GM06990 (cell line): ENCODE measurements around the gene PHACTR3.

ENCODE experiments used
- DNase-seq: peaks from one replicate; pipeline ENCODE4 v3.0.0-alpha.2; 2011; ENCODE audit not compliant: insufficient read length; ENCODE audit errors: extremely low read depth
- H3K27me3 ChIP-seq: replicated peaks from 2 replicates; pipeline ENCODE4 v1.6.0; 2011; ENCODE audit warnings: low read length; ENCODE audit not compliant: control insufficient read depth, insufficient read depth
- H3K36me3 ChIP-seq: 2 replicates; pipeline ENCODE4 v1.5.1; 2011; ENCODE audit warnings: low read length; ENCODE audit not compliant: control insufficient read depth, insufficient read depth
- H3K4me3 ChIP-seq: replicated peaks from 2 replicates; pipeline ENCODE4 v1.5.1; 2011; ENCODE audit warnings: low read depth, mild to moderate bottlenecking, control low read depth, low read length
- CTCF ChIP-seq: IDR thresholded peaks from 2 replicates; pipeline ENCODE4 v1.5.1; 2011; ENCODE audit warnings: low read length, control low read depth, mild to moderate bottlenecking, inconsistent platforms; ENCODE audit not compliant: insufficient read depth, poor library complexity, severe bottlenecking

PHACTR3 gene

GRCh38 chr20:59575653-59576052 is 28.7 kb upstream of the PHACTR3 start:
- Histone ChIP-seq H3K36me3 (no peaks in the 10 kb centered on the region), H3K4me3 (no peak overlapping the region), H3K27me3 (no peaks in the 10 kb centered on the region; the same call in 1 of the 2 replicates)
- DNase-seq = no peak
- no peak for TF ChIP-seq CTCF

GRCh38 chr20:59576216-59576953 is 28.0 kb upstream of the PHACTR3 start:
- DNase-seq = no peak
- H3K4me3 ChIP-seq = no peak overlapping the region
- H3K36me3 ChIP-seq = no peaks in the 10 kb centered on the region
- no peak for TF ChIP-seq CTCF
- no peaks in the 10 kb centered on the region; the same call in 1 of the 2 replicates for H3K27me3 ChIP-seq

- H3K27me3 ChIP-seq = no peaks in the 10 kb centered on the region; the same call in 1 of the 2 replicates
- no peaks in the 10 kb centered on the region for H3K36me3 ChIP-seq
- no peak overlapping the region for H3K4me3 ChIP-seq
- TF ChIP-seq CTCF = no peak
- DNase-seq = no peak
Measured at GRCh38 chr20:59577037-59577808, 27.1 kb upstream of the PHACTR3 start.

- Histone ChIP-seq H3K4me3 (no peak overlapping the region), H3K36me3 (no peaks in the 10 kb centered on the region), H3K27me3 (no peaks in the 10 kb centered on the region; the same call in 1 of the 2 replicates)
- no peak for DNase-seq
- TF ChIP-seq CTCF = no peak
Measured at GRCh38 chr20:59577809-59578435, 26.4 kb upstream of the PHACTR3 start.

- no peak for TF ChIP-seq CTCF
- Histone ChIP-seq H3K4me3 (no peak overlapping the region), H3K27me3 (no peaks in the 10 kb centered on the region; the same call in 1 of the 2 replicates), H3K36me3 (no peaks in the 10 kb centered on the region)
- no peak for DNase-seq
Measured at GRCh38 chr20:59578436-59579403, 25.6 kb upstream of the PHACTR3 start.
